Peyer's patch (tissue), 4 donors: ENCODE data around the gene MORC1. TPM values are rescaled to one million over a fixed set of nuclear protein-coding genes. Genes with fewer than 3 reads are reported as not detected.

Source experiments
- DNase-seq, 3 donors: peaks; one replicate each; pipeline ENCODE4 v3.0.0-alpha.2; 2017 to 2019
- H3K27ac ChIP-seq, 4 donors: fragments of 200-600 bp; sonication (generic); one replicate each; pipeline ENCODE4 v1.5.1; 2016 to 2019
- H3K27me3 ChIP-seq, 2 donors: fragments of 200-600 bp; sonication (generic); one replicate each; pipeline ENCODE4 v1.5.1; 2019
- H3K36me3 ChIP-seq, 3 donors: fragments of 200-600 bp; sonication (generic); one replicate each; pipeline ENCODE4 v1.5.1; 2016 to 2019
- H3K4me1 ChIP-seq, 4 donors: fragments of 200-600 bp; sonication (generic); one replicate each; pipeline ENCODE4 v1.5.1; 2016 to 2019
- H3K4me3 ChIP-seq, 4 donors: fragments of 200-600 bp; sonication (generic); 1 replicate in 3 of 4; 2 replicates in 1 of 4; pipeline ENCODE4 v1.5.1; 2016 to 2019; ENCODE audit warnings: mild to moderate bottlenecking in 1 of 4
- H3K9me3 ChIP-seq, 4 donors: fragments of 200-600 bp; sonication (generic); one replicate each; pipeline ENCODE4 v1.5.1; 2016 to 2019; ENCODE audit warnings: mild to moderate bottlenecking in 1 of 4
- POLR2A ChIP-seq, 2 donors: fragments of 450-650 bp; IDR thresholded peaks; one replicate each; pipeline ENCODE4 v1.5.1; 2017; ENCODE audit warnings: antibody characterized with exemption in 2 of 2, mild to moderate bottlenecking in 2 of 2, moderate library complexity in 2 of 2
- total RNA-seq, 4 donors: library from RNA; depleted of rRNA; stranded (reverse); fragments of >200 nt; gene quantifications; one replicate each; pipeline ENCODE4 v1.1.0, GENCODE V29; 2016
- TF ChIP-seq, protein P1 (sequence below), 6 experiments: fragments of 450-650 bp in 4 of 6; fragments of 200-600 bp in 2 of 6; sonication (generic) in 1 of 6; IDR thresholded peaks; one replicate each; pipeline ENCODE4 v1.5.1; 2017 to 2019; ENCODE audit warnings: antibody characterized with exemption in 6 of 6, mild to moderate bottlenecking in 3 of 6, moderate library complexity in 1 of 6

The MORC1 gene
- total RNA-seq, 4 donors from 2014 or later: 0.54 TPM; not detected in 3

- Histone ChIP-seq H3K36me3 (no peaks in the 10 kb centered on the region), H3K4me3 (no peak overlapping the region), H3K27ac (peak overlapping the region in 3 of 4 donors; percentile 25 to 63 (median 63)), H3K9me3 (no peaks in the 10 kb centered on the region), H3K27me3 (no peaks in the 10 kb centered on the region), H3K4me1 (peaks cover 0 to 26% (median 0%) of the 10 kb centered on the region in 4 donors)
- TF ChIP-seq POLR2A (IDR thresholded peaks at IDR 0.05): no peak
- TF ChIP-seq, protein P1, sequence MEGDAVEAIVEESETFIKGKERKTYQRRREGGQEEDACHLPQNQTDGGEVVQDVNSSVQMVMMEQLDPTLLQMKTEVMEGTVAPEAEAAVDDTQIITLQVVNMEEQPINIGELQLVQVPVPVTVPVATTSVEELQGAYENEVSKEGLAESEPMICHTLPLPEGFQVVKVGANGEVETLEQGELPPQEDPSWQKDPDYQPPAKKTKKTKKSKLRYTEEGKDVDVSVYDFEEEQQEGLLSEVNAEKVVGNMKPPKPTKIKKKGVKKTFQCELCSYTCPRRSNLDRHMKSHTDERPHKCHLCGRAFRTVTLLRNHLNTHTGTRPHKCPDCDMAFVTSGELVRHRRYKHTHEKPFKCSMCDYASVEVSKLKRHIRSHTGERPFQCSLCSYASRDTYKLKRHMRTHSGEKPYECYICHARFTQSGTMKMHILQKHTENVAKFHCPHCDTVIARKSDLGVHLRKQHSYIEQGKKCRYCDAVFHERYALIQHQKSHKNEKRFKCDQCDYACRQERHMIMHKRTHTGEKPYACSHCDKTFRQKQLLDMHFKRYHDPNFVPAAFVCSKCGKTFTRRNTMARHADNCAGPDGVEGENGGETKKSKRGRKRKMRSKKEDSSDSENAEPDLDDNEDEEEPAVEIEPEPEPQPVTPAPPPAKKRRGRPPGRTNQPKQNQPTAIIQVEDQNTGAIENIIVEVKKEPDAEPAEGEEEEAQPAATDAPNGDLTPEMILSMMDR (IDR thresholded peaks at IDR 0.05): no peak
- peak in 1 of 3 donors; percentile 74 for DNase-seq
These were observed 15.0 kb upstream of the MORC1 start for GRCh38 chr3:109132801-109133473.

- no peaks in the 10 kb centered on the region for H3K27me3 ChIP-seq
- no peaks in the 10 kb centered on the region for H3K36me3 ChIP-seq
- peak overlapping the region in 2 of 4 donors; percentile 19 to 58 for H3K27ac ChIP-seq
- H3K4me1 ChIP-seq: peaks cover 0 to 29% (median 0%) of the 10 kb centered on the region in 4 donors
- no peak overlapping the region for H3K4me3 ChIP-seq
- TF ChIP-seq POLR2A (IDR thresholded peaks at IDR 0.05): no peak
- TF ChIP-seq, protein P1 (IDR thresholded peaks at IDR 0.05): no peak
- DNase-seq: no peak
- no peaks in the 10 kb centered on the region for H3K9me3 ChIP-seq
These were observed 13.3 kb upstream of the MORC1 start for GRCh38 chr3:109131276-109131675.

DNA sequence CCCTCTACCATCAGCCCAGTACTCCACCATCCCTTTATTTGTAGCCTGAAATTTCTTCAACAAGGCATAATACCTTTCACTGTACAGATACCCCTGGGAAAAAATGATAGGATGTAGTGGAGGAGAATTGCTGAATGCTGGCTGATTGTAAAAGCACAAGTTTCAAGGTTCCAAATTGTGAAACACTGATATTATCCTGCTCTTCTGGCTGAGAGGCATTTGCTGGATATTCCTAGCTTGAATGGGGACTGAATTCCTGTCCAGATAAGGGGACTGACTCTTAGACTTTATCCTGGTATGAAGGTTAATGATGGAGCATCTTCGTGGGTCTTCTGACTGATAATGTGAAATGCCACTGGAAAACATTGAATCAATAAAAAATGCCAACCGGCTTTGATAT is 9.6 kb upstream of the MORC1 start:
- Histone ChIP-seq H3K27ac (no peak overlapping the region), H3K9me3 (no peaks in the 10 kb centered on the region), H3K4me1 (peaks cover 0 to 27% (median 0%) of the 10 kb centered on the region in 4 donors), H3K4me3 (no peak overlapping the region), H3K36me3 (no peaks in the 10 kb centered on the region), H3K27me3 (no peaks in the 10 kb centered on the region)
- no peak for DNase-seq
- TF ChIP-seq POLR2A (IDR thresholded peaks at IDR 0.05): no peak
- TF ChIP-seq, protein P1 (IDR thresholded peaks at IDR 0.05): no peak

GRCh38 chr3:109125902-109126301 is 8.0 kb upstream of the MORC1 start:
- DNase-seq: no peak
- peak overlapping the region in 2 of 4 donors; percentile 62 to 73 for H3K27ac ChIP-seq
- H3K4me3 ChIP-seq: no peak overlapping the region
- no peaks in the 10 kb centered on the region for H3K9me3 ChIP-seq
- H3K4me1 ChIP-seq: peaks cover 0 to 13% (median 0%) of the 10 kb centered on the region in 4 donors
- no peaks in the 10 kb centered on the region for H3K36me3 ChIP-seq
- no peak for TF ChIP-seq POLR2A (IDR thresholded peaks at IDR 0.05)
- TF ChIP-seq, protein P1 (IDR thresholded peaks at IDR 0.05): no peak
- no peaks in the 10 kb centered on the region for H3K27me3 ChIP-seq

DNA sequence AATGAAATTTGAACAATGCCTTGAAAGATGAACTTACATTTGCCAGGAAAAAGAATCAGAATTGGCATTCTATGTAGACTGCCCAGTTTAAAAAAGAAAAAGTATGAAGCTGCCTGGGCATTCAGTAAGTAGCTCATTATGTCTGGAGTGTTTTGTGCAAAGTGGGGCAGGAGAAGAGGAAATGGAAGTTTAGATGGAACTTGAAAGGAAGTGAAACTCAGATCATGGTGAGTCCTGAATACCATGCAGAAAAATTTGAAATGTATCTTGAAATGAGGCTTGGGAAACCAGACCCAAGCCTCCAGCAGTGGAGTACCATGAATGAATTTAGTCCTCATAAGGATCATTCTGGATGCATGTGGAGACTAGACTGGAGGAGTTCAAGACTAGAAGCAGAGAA is 4.8 kb upstream of the MORC1 start:
- Histone ChIP-seq H3K4me3 (no peak overlapping the region), H3K36me3 (no peaks in the 10 kb centered on the region), H3K27ac (no peak overlapping the region), H3K4me1 (peaks cover 0 to 30% (median 0%) of the 10 kb centered on the region in 4 donors), H3K9me3 (no peaks in the 10 kb centered on the region), H3K27me3 (no peaks in the 10 kb centered on the region)
- no peak for DNase-seq
- TF ChIP-seq, protein P1 (IDR thresholded peaks at IDR 0.05): no peak
- no peak for TF ChIP-seq POLR2A (IDR thresholded peaks at IDR 0.05)
